Glomerular endothelial cell (primary cell): ENCODE measurements around the gene ABCB4. TPM values are rescaled to one million over a fixed set of nuclear protein-coding genes. Genes with fewer than 3 reads are reported as not detected.
A peak's percentile ranks its signal among the peaks of the same experiment; 100 is the strongest.

ENCODE experiments used
- DNase-seq: peaks from one replicate; pipeline ENCODE4 v3.0.0-alpha.2; 2011; ENCODE audit warnings: low read depth, low spot score; ENCODE audit errors: extremely low read depth
- total RNA-seq: library from RNA; depleted of rRNA; stranded (reverse); fragments of >200 nt; gene quantifications from 2 replicates; pipeline ENCODE4 v1.2.3, GENCODE V29; 2015

The ABCB4 gene
- total RNA-seq, 1 donor from 2014 or later, result 0.29 TPM

DNA sequence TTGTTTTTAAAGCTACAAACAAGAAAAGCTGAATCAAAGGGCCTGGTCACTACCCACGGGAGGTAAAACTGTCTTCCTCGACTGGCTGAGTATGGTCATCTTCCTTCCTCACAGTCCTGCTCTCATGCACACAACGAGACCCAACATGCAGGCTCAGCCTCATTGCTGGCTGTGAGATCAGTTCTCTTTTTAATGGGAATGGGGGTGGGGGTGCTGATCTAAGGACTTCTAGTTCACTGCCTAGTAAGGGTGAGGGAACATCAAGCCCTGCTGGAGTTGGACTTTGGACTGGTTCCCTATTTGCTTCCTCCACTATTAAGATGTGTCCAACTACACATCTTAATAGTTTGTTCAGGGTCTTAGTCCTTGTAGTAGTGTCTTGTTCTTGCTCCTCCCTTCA lies 48.2 kb downstream of the ABCB4 start:
- no peak for DNase-seq

DNA sequence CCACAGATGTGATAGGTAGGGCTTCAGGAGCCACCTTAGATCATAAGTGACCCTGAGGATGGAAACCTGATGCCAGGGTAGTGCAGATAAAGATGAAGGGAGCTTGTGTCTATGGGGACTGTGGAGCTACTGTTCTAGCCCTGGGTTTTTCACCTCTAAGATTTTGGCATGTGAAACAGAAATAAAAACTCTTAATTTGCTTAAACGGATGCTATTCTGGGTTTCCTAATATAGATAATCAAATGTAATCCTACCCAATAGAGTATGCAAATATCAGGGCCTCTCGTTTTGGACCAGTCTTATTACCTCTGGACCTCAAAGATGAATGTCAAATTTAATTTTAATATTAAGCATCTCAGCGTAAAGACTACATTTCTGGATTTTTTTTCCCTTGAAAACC lies 49.3 kb downstream of the ABCB4 start:
- no peak for DNase-seq

DNA sequence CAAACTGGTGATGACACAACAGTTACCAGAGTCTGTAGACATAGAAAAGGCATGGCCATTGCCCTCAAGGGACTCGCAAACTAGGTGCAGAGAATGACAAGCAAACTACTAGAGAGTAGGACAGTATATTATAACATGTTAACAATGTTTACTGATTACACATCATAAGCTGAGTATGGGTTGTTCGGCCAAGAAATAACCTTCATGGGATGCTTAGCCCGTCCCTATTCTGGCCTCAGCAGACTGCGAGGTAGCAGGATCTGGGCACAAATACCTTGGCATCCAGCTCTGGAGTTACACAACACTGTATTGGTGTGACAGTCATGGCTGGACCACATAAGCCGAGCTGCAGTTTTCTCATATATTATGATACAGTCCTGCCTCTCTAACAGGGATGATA lies 51.4 kb downstream of the ABCB4 start:
- DNase-seq, result no peak

DNA sequence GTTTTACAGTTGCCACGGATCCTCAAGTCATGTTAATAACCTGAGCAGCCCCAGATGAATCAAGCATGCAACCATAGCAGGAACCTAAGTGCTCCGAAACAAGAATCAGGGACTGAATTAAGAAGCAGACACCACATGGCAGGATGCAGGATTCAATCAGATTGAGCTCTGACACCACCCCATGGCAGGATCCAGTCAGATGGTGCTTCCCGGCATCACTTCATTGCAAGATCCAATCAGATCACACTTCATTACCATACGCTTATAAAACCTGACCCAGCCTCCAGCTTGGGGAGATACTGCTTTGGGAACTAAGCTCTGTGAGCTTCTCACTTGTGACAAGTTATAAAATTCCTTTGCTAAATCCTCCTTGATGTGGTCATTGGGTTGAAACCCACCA lies 55.3 kb downstream of the ABCB4 start:
- DNase-seq, result no peak

DNA sequence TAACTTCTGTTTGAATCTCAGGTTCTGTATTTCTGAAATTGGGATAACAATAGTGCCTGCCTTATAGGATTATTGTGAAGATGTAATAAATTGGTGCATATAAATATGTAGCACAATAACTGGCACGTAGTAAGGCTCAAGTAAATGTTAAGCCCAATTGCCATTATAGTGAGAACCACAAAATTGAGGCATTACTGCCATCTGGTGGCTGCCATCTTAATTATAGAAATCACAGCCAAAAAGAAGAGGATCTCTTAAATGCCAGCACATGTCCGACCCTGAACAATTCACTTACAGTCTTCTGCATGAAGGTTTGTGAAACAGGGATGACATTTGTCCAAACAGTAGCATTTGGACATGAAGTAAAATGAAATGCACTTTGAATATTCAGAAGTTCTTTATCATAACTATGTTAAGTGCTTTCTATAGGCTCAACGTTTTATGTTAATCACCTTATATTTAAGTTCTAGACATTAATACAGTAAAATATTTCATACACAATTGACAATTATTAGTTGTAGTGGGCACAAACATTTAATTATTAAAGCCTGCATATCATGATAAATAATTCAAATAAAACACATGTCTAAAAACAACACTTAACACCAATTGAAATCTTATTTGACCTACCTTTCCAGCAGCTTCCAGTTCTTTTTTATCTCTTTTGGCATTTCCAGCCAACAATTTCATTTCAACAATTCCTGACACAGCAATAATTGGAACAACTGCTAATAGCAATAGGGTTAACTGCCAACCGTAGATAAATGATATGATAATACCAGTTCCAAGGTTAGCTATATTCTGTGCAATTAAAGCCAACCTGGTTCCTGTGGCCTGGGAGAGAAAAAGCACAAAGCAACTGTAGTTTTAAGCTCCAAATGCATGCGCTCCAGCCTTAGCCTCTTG lies 58.5 kb downstream of the ABCB4 start:
- peak; percentile 64 for DNase-seq

DNA sequence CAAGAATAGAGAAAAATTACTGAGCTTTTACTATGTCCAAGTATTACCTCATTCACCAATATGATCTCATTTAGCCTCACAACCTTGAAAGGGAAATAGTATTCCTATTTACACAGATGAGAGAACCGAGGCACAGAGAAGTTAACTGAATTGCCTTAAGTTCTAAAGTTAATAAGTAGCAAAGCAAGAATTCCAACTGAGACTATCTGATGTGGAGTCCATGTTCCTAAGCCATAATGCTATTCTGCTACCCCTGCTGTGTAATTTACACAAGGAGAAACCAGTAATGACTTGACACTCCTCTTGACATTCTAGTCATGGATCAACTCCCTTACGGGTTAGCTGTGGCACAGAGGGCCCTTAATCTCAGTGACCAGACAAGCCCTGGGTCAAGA lies 60.7 kb downstream of the ABCB4 start:
- DNase-seq, result no peak

DNA sequence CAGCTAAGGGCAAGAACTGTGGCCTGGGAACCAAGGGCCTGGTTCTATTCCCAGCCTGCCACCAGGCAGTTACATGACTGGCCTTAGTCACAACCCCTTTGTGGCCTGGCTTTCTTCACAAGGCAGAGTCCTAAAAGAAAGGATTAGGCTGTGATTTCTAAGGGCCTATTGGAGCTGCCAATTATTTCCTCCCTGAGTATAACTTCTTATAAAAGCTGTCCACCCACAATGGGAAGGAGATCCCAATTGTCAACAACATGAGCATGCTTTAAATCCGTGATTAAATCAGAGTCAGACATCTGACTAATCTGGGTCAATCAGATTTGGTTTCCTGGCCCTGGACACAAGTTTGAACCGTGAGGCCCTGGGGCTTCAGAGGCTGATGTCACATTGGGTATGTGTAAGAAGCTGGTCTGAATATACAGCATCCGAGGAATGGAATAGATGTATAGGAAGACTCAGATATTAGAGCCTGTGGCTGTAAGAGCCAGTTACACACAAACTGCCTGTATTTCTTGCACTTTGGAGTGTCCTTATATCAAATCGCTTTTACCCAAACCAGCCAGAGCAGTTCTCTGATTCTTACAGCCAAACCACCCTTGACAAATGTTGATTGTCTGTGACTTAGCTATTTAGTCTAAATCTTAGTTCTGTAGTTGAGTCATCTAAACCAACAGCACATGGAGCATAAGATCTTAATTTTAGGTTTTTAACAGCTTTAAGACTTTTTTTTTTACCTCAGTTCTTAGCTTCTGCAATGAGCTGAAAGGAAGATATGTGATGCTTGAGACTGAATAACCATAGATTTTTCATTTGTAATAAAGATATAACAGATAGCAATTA lies 61.3 kb downstream of the ABCB4 start:
- DNase-seq, result no peak

DNA sequence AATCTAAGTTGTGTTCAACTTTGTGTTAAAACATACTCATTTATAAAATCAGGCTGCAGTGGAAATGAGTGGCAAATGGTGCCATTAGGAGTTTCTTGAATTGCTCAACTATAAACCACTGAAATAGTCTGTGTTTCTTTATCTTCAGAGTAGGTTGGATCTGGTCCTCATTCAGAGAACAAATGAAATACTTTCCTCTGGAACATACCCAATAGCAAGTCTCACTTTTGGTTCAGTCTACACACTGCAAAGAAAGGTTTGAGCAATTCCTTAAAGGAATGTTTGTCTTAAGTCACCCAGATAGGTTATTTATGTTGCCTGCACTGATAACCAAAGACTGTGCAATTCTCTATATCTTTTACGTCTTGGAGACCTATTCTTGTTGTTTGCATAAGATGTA lies 62.5 kb downstream of the ABCB4 start:
- no peak for DNase-seq

DNA sequence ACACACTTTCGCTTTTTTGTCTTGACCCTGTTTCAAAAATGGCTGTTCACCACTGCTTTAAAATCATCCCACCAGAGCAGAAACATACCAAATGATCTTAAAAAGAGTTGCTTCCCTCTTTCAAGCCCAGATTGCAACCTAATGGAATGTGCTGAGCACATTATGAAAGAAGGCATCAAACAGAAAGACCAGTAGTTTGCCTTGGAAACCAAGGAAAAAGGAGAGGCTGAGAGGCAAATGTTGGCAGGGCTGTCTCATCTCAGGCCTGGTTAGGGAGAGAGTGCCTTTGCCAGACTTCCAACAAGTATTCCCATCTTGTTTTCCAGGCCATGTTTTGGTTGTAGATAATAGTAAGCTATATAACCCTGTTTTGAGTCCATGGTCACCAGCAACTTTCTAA lies 64.3 kb downstream of the ABCB4 start:
- no peak for DNase-seq

DNA sequence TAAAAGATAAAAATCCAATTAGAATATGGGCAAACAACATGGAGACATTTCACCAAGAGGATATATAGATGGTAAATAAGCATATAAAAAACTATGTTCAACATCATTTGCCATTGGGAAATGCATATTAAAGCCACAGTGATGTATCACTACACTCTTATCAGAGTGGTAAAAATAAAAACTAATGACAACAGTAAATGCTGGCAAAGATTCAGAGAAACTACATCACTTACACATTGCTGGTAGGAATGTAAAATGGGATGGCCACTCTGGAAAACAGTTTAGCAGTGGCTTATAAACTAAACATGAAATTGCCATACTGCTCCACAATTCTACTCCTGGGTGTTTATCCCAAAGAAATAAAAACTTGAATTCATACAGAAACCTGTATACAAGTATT lies 70.8 kb downstream of the ABCB4 start:
- no peak for DNase-seq

DNA sequence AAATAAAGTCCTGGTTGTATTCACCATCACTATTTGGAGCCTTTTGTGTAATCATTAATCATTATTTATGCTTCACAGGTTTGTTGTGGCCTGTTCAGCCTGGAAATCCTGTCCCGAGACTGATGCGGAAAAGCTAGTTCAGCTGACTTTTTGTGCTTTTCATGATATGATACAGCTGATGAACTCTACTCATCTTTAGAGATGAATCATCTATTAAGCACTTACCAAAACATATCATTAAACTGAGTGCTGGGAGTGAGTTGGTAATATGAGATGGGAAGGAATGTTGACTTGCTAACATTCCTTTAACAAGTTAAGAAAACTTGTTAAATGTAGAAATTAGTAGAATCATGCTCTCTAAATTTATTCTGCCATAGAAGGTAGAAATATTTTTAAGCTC lies 77.0 kb downstream of the ABCB4 start:
- no peak for DNase-seq

DNA sequence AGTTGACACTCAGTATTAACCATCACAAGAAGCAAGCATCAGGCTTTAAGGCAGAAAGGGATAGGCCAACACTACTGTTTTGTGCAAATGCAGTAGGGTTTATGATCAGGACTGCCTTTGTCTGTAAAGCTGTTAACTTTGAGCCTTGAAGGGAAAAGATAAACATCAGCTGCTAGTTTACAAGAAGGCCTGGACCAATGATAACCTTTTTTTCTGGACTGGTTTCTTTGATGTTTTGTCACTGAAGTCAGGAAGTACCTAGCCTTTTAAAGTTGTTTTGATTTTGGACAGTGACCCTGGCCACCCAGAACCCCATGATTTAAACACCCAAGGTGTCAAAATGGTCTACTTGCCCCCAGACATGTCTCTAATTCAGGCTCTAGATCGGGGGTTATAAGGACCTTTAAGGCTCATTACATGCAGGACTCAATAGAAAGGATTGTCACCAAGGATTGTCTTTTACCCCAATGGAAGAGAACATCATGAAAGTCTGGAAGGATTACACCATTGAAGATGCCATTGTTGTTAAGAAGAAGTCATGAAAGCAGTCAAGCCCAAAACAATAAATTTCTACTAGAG lies 79.9 kb downstream of the ABCB4 start:
- no peak for DNase-seq

DNA sequence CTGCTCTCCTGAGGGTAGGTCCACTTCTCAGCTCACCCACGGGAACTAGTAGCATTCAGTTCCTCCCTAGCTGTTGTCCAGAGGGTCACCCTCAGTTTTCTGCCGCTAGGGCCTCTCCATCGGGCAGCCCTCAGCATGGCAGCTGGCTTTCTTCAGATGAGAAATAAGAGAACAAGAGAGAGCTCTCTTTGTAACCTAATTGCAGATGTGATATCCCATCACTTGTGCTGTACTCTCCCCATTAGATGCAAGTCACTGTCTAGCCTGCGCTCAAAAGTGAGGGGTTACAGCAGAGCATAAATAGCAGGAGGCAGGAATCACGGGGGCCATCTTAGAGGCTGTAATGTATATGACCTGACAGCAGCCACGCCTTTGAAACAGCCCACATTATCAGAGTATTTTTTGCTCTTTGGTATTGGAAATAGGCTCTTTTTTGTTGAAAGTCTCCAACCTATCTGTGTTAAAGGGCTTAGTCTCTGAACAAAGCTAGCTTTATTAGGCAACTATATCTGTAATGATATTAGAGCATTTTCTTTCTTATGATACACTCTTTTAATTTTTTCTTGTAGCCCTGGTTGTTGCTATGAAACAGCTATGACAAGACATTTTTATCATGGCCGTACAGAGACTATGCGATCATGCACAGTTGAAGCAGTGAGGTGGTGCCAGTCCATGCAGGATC lies 84.3 kb downstream of the ABCB4 start:
- no peak for DNase-seq

DNA sequence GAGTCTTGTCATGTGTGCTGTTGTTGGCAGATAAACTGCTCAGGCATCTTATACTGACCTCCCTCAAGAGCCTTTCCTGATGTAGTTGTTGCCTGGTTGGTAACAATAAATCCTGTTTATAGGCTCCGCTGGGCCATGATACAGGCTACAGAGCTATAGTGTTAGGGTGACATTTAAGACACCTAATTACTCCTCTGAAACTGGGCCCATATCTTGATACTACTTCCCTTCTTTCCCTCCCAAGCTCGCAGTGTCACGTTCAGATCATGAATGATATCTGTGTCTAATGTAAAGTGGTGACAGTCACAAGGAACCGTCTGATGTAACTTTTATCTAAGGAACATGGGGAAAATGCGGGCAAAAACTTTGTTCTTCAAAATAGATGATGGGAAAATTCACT lies 94.6 kb downstream of the ABCB4 start:
- no peak for DNase-seq

DNA sequence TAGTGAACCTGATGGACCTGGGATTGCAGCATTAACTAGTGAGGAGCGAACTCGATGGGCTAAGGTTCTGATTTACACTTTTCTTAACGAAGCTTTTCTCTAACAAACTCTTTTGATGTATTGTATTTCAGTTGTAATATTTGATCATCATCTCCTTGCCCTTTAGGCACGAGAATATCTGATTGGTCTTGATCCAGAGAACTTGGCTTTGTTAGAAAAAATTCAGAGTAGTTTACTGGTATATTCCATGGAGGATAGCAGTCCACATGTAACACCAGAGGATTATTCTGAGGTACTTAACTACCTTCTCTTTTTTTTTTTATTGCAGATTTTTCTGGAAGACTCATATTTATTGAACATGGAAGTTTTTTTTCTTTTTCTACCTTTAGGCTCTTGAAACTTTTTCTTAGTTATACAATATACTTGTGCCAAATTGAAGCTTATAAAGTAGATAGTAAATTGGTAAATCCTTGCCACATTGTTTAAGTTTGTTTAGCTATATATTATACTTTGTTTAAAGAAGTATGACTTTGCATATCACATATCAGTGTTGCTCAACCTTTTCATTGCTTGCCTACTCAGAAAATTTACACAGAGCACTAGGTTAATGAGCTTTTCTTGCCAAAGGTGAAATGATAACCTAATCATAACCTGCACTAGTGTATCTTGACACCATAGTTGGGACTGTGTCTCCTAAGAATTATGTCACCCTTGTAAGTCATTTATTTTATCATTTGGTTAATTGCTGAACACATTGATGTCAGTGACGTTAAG lies 99.6 kb downstream of the ABCB4 start:
- no peak for DNase-seq

DNA sequence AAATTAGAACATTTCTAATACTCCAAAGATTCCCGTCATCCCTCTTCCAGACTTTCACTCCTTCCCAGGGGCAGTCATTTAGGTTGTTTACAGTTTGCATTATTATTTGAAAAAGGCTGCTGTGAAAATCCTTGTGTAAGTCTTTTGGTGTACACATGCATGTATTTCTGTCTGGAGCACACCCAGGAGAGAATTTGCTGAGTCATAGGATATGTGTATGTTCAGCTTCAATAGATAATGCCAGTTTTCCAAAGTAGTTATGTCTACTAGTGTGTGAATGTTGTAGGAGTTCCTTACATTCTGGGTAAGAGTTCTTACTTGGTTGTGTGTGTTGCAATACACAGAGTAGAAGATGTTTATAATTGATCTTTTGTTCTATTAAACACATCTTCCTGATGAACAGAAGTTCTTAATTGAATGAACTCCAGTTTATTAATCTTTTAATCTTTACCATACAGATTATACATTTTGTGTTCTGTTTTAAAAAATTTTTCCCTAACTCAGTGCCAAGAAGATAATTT lies 104.8 kb downstream of the ABCB4 start:
- DNase-seq, result no peak

DNA sequence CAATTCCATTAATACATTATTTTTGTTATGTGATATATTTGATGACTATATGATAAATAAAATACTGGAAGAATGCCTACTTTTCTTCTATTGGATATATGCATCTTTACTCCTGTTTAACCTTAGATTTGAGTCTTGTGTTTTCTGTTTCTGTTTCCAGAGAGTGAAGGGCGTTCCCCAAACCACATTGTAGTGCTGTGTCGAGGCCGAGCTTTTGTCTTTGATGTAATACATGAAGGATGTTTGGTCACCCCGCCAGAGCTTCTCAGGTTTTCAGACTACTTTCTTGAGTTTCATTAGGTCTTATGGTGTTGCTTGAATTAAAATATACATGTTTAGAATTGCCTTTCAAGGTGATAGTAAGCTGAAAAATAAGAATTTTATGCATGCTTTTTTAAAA lies 106.3 kb downstream of the ABCB4 start:
- no peak for DNase-seq

DNA sequence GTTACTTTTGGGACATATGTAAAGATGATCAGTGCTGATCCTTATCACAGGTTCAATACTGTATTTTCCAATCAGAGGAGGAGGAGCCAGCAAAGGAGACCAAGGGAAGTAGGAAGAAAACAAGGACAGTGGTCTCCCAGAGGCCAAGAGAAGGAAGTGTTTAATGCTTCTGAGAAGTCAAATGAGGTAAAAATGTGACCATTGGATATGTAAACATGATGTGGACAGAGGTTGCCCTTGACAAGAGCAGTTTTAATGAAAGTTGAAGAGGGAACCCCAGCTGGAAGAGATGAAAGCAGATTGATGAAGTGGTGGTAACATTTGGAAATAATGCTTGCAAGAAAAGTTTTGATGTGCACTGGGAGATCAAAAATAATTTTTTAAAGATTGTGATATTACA lies 111.2 kb downstream of the ABCB4 start:
- DNase-seq, result no peak

DNA sequence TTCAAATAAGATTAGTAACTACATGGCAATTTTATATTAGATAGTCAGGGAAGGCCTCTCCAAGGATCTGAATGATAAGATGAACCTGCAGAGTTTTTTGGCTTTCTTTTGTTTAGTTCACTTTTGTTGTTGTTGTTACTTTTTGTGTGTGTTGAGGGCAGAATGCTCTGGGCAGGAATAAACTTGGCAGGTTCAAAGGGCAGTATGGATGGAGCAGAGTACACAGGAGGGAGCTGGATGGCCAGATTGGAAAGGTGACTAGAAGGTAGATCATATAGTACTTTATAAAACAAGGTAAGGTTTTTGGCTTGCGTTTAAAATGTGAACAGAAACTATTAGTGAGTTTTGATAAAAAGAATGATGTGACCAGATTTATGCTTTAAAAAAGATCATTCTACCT lies 112.1 kb downstream of the ABCB4 start:
- DNase-seq, result no peak

DNA sequence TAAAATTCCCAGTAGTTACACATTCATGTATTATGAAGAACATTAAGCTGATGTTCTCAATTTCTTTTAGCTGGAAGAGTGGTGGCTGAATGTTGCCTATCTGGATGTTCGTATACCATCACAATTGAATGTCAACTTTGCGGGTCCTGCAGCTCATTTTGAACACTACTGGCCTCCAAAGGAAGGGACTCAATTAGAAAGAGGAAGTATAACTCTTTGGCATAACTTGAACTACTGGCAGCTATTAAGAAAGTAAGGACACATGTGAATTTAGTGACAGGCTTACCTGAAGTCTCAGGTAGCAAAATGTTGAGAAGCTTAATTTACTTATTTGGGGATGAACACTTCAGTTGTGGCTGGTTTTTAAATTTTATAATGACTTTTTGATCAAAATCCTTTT lies 114.2 kb downstream of the ABCB4 start:
- DNase-seq, result no peak
